ENCODE measurements around the gene TSPEAR.
"Not testable (repeated sequence)": the region's sequence is repeated elsewhere in the genome, so short reads cannot be mapped to it uniquely, and the experiment has no call there.

Gene TSPEAR

GRCh38 chr21:44580231-44580821 lies 131.0 kb downstream of the TSPEAR start, which contains the start of gene KRTAP10-5:
KRTAP10-5 (minus strand) TSS chr21:44580604; CDS start chr21:44580578, 26 bp downstream.
- DNase-seq: not testable (repeated sequence)

GRCh38 chr21:44579833-44580144 lies 131.6 kb downstream of the TSPEAR start:
- no peak for DNase-seq

GRCh38 chr21:44579056-44579832 lies 132.1 kb downstream of the TSPEAR start:
- DNase-seq: no peak

GRCh38 chr21:44578371-44579055 lies 132.9 kb downstream of the TSPEAR start:
- no peak for DNase-seq

- DNase-seq: no peak
These were observed 135.3 kb downstream of the TSPEAR start for GRCh38 chr21:44576025-44576420.

GRCh38 chr21:44575307-44576024 lies 135.9 kb downstream of the TSPEAR start:
- DNase-seq: no peak

- no peak for DNase-seq
These were observed 136.7 kb downstream of the TSPEAR start for GRCh38 chr21:44574457-44575306.

- not testable (repeated sequence) for DNase-seq
These were observed 137.5 kb downstream of the TSPEAR start, which contains the start of gene KRTAP10-4 for GRCh38 chr21:44573630-44574456. KRTAP10-4 (plus strand) TSS chr21:44573729; CDS start chr21:44573759, 30 bp downstream.

GRCh38 chr21:44572959-44573583 lies 138.3 kb downstream of the TSPEAR start:
- DNase-seq: no peak

GRCh38 chr21:44571844-44572782 lies 139.3 kb downstream of the TSPEAR start:
- no peak for DNase-seq

- no peak for DNase-seq
These were observed 140.1 kb downstream of the TSPEAR start for GRCh38 chr21:44571296-44571695.

GRCh38 chr21:44569861-44570517 lies 141.4 kb downstream of the TSPEAR start:
- DNase-seq: no peak

GRCh38 chr21:44568667-44569556 lies 142.5 kb downstream of the TSPEAR start:
- no peak for DNase-seq

GRCh38 chr21:44568261-44568660 lies 143.1 kb downstream of the TSPEAR start:
- DNase-seq: no peak

GRCh38 chr21:44567481-44568171 lies 143.7 kb downstream of the TSPEAR start:
- DNase-seq: no peak

- no peak for DNase-seq
These were observed 145.0 kb downstream of the TSPEAR start for GRCh38 chr21:44566403-44566802.

- no peak for DNase-seq
These were observed 146.3 kb downstream of the TSPEAR start for GRCh38 chr21:44564886-44565598.
